Gastroesophageal sphincter (tissue), 3 donors: Measurements from ENCODE around the gene TIMM13.

Experiments used
- CTCF ChIP-seq, 4 experiments: fragments of 200-600 bp in 2 of 4; fragments of 450-650 bp in 2 of 4; sonication (generic) in 1 of 4; IDR thresholded peaks; one replicate each; pipeline ENCODE4 v1.5.1; 2017 to 2019; ENCODE audit warnings: antibody characterized with exemption in 4 of 4, mild to moderate bottlenecking in 2 of 4, moderate library complexity in 2 of 4
- POLR2A ChIP-seq, 2 donors: fragments of 450-650 bp; IDR thresholded peaks; one replicate each; pipeline ENCODE4 v1.6.1; 2017; ENCODE audit warnings: antibody characterized with exemption in 2 of 2, mild to moderate bottlenecking in 2 of 2, moderate library complexity in 1 of 2
- POLR2AphosphoS5 ChIP-seq: sonication (generic); formaldehyde crosslinking; IDR thresholded peaks from one replicate; pipeline ENCODE4 v1.6.1; 2017; ENCODE audit warnings: antibody characterized with exemption

- TF ChIP-seq CTCF (IDR thresholded peaks at IDR 0.05): no peak
- TF ChIP-seq POLR2AphosphoS5: no peak
- TF ChIP-seq POLR2A (IDR thresholded peaks at IDR 0.05): no peak
Measured at GRCh38 chr19:2436926-2437325, 9.5 kb upstream of the TIMM13 start.
